ENCODE measurements around the gene MAPKAP1.

MAPKAP1 gene

GRCh38 chr9:125425901-125426515 is 281.0 kb downstream of the MAPKAP1 start:
- no peak for TF ChIP-seq CTCF (IDR thresholded peaks at IDR 0.05; ENCODE audit: low read depth, low read length, missing control alignments)
- DNase-seq = no peak
- in situ Hi-C loops (cut with HindIII; ENCODE audit: low pct_ligation_motif_present, low sequenced_read_pairs) = no loop called here
- Histone ChIP-seq H3K36me3 (replicated peaks) (no peaks in the 10 kb centered on the region), H3K4me3 (ENCODE audit: low read depth, low read length) (no peak overlapping the region), H3K27ac (no peak overlapping the region), H3K27me3 (replicated peaks) (no peaks in the 10 kb centered on the region)

GRCh38 chr9:125425170-125425897 is 281.7 kb downstream of the MAPKAP1 start:
- in situ Hi-C loops (cut with HindIII; ENCODE audit: low pct_ligation_motif_present, low sequenced_read_pairs) = no loop called here
- no peak for DNase-seq
- no peaks in the 10 kb centered on the region for H3K36me3 ChIP-seq (replicated peaks)
- TF ChIP-seq CTCF (IDR thresholded peaks at IDR 0.05; ENCODE audit: low read depth, low read length, missing control alignments) = no peak
- no peaks in the 10 kb centered on the region for H3K27me3 ChIP-seq (replicated peaks)
- no peak overlapping the region for H3K27ac ChIP-seq
- no peak overlapping the region for H3K4me3 ChIP-seq (ENCODE audit: low read depth, low read length)

- no peaks in the 10 kb centered on the region for H3K36me3 ChIP-seq (replicated peaks)
- in situ Hi-C loops (cut with HindIII; ENCODE audit: low pct_ligation_motif_present, low sequenced_read_pairs) = no loop called here
- no peaks in the 10 kb centered on the region for H3K27me3 ChIP-seq (replicated peaks)
- TF ChIP-seq CTCF (IDR thresholded peaks at IDR 0.05; ENCODE audit: low read depth, low read length, missing control alignments) = no peak
- H3K4me3 ChIP-seq (ENCODE audit: low read depth, low read length) = no peak overlapping the region
- no peak for DNase-seq
- no peak overlapping the region for H3K27ac ChIP-seq
Observed at GRCh38 chr9:125423964-125424363, 283.0 kb downstream of the MAPKAP1 start.

GRCh38 chr9:125422853-125423252 is 284.2 kb downstream of the MAPKAP1 start:
- Histone ChIP-seq H3K27me3 (replicated peaks) (no peaks in the 10 kb centered on the region), H3K36me3 (replicated peaks) (no peaks in the 10 kb centered on the region), H3K27ac (no peak overlapping the region), H3K4me3 (ENCODE audit: low read depth, low read length) (no peak overlapping the region)
- TF ChIP-seq CTCF (IDR thresholded peaks at IDR 0.05; ENCODE audit: low read depth, low read length, missing control alignments) = no peak
- DNase-seq = no peak
- in situ Hi-C loops (cut with HindIII; ENCODE audit: low pct_ligation_motif_present, low sequenced_read_pairs) = no loop called here

- in situ Hi-C loops (cut with HindIII; ENCODE audit: low pct_ligation_motif_present, low sequenced_read_pairs) = no loop called here
- DNase-seq = no peak
- H3K4me3 ChIP-seq (ENCODE audit: low read depth, low read length) = no peak overlapping the region
- no peak overlapping the region for H3K27ac ChIP-seq
- no peak for TF ChIP-seq CTCF (IDR thresholded peaks at IDR 0.05; ENCODE audit: low read depth, low read length, missing control alignments)
- H3K36me3 ChIP-seq (replicated peaks) = no peaks in the 10 kb centered on the region
- no peaks in the 10 kb centered on the region for H3K27me3 ChIP-seq (replicated peaks)
Observed at GRCh38 chr9:125421591-125422181, 285.3 kb downstream of the MAPKAP1 start.
